Colonic mucosa (tissue), 4 donors: ENCODE data around the gene LAMP1. TPM values are rescaled to one million over a fixed set of nuclear protein-coding genes. Genes with fewer than 3 reads are reported as not detected.

Experiments
- DNase-seq: peaks from one replicate; pipeline ENCODE4 v3.0.0-alpha.2; 2020
- H3K27ac ChIP-seq: fragments of 200-600 bp; one replicate; pipeline ENCODE4 v1.8.0; 2021
- H3K27me3 ChIP-seq: fragments of 200-600 bp; one replicate; pipeline ENCODE4 v1.8.0; 2021
- H3K36me3 ChIP-seq: fragments of 200-600 bp; one replicate; pipeline ENCODE4 v1.8.0; 2021
- H3K4me1 ChIP-seq: fragments of 200-600 bp; one replicate; pipeline ENCODE4 v1.8.0; 2021; ENCODE audit warnings: mild to moderate bottlenecking
- H3K4me3 ChIP-seq: fragments of 200-600 bp; one replicate; pipeline ENCODE4 v1.8.0; 2021
- H3K9ac ChIP-seq, 2 donors: one replicate each; pipeline ENCODE4 v1.7.0; 2013; ENCODE audit warnings: control low read depth in 2 of 2, low read depth in 2 of 2, low read length in 2 of 2
- H3K9me3 ChIP-seq: fragments of 200-600 bp; one replicate; pipeline ENCODE4 v1.8.0; 2021
- intact Hi-C: fragments of 100-400 bp; cut with DNase I; formaldehyde crosslinking; loops from one replicate; pipeline ENCODE4 v1.14.1; 2022
- total RNA-seq, 2 donors: library from RNA; stranded (reverse); fragmentation: NEBNext Ultra II Directional in 1 of 2; extraction: Animal tissue kit (Norgen Biotek cat#: 25700) in 1 of 2; gene quantifications; one replicate each; pipeline ENCODE4 v1.2.1, GENCODE V29; 2021
- TF ChIP-seq, protein P1 (sequence below): fragments of 200-600 bp; IDR thresholded peaks from one replicate; pipeline ENCODE4 v1.8.0; 2022; ENCODE audit warnings: antibody characterized with exemption, mild to moderate bottlenecking
- donor health status: healthy.
- donor health status: DM: no; HTN: no; CAD: no.
- donor health status: DM: no; HTN: no; CAD: no.

Gene LAMP1
- total RNA-seq, 2 donors from 2014 or later, result 184 to 226 TPM

DNA sequence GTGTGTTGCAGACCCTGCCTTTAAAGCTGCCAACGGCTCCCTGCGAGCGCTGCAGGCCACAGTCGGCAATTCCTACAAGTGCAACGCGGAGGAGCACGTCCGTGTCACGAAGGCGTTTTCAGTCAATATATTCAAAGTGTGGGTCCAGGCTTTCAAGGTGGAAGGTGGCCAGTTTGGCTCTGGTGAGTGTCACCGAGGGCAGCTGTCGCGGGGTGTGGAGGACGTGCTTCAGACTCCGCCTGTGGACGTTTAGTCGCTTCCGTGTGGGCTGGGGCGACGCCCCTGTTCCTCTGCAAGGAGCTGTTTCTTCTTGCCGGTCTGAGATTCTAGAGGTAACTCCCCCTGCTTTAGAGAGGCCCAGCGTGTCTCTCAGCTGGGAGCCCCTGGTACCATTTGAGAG lies 24.5 kb downstream of the LAMP1 start:
- TF ChIP-seq, protein P1, sequence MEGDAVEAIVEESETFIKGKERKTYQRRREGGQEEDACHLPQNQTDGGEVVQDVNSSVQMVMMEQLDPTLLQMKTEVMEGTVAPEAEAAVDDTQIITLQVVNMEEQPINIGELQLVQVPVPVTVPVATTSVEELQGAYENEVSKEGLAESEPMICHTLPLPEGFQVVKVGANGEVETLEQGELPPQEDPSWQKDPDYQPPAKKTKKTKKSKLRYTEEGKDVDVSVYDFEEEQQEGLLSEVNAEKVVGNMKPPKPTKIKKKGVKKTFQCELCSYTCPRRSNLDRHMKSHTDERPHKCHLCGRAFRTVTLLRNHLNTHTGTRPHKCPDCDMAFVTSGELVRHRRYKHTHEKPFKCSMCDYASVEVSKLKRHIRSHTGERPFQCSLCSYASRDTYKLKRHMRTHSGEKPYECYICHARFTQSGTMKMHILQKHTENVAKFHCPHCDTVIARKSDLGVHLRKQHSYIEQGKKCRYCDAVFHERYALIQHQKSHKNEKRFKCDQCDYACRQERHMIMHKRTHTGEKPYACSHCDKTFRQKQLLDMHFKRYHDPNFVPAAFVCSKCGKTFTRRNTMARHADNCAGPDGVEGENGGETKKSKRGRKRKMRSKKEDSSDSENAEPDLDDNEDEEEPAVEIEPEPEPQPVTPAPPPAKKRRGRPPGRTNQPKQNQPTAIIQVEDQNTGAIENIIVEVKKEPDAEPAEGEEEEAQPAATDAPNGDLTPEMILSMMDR, result no peak
- no peaks in the 10 kb centered on the region for H3K9me3 ChIP-seq
- no peak for DNase-seq
- no peaks in the 10 kb centered on the region for H3K4me1 ChIP-seq
- H3K4me3 ChIP-seq, result no peak overlapping the region
- no peak overlapping the region for H3K9ac ChIP-seq
- H3K36me3 ChIP-seq, result peaks cover 11% of the 10 kb centered on the region
- no peaks in the 10 kb centered on the region for H3K27me3 ChIP-seq
- intact Hi-C loops, result no loop called here
- no peak overlapping the region for H3K27ac ChIP-seq

DNA sequence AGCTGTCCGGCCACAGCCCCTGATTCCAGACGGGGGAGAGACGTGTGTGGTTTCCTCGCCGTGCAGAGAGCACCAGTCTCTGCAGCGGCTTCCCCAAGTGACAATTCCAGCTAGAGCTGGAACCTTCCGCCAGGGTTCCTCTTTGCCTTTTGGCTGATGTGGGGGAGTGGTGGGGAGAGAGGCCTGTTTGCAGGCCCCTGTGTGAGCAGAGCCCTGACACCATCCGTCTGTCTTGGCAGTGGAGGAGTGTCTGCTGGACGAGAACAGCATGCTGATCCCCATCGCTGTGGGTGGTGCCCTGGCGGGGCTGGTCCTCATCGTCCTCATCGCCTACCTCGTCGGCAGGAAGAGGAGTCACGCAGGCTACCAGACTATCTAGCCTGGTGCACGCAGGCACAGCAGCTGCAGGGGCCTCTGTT lies 25.0 kb downstream of the LAMP1 start:
- H3K4me3 ChIP-seq, result no peak overlapping the region
- DNase-seq, result no peak
- TF ChIP-seq, protein P1, result no peak
- peaks cover 11% of the 10 kb centered on the region for H3K36me3 ChIP-seq
- intact Hi-C loops, result no loop called here
- no peaks in the 10 kb centered on the region for H3K9me3 ChIP-seq
- no peak overlapping the region for H3K9ac ChIP-seq
- no peaks in the 10 kb centered on the region for H3K27me3 ChIP-seq
- no peaks in the 10 kb centered on the region for H3K4me1 ChIP-seq
- H3K27ac ChIP-seq, result no peak overlapping the region

- no peak for DNase-seq
- TF ChIP-seq, protein P1, result no peak
- intact Hi-C loops, result no loop called here
- H3K9ac ChIP-seq, result no peak overlapping the region
- no peaks in the 10 kb centered on the region for H3K9me3 ChIP-seq
- H3K27me3 ChIP-seq, result no peaks in the 10 kb centered on the region
- H3K27ac ChIP-seq, result no peak overlapping the region
- peaks cover 11% of the 10 kb centered on the region for H3K36me3 ChIP-seq
- no peak overlapping the region for H3K4me3 ChIP-seq
- H3K4me1 ChIP-seq, result no peaks in the 10 kb centered on the region
Observed at GRCh38 chr13:113322890-113323651, 26.0 kb downstream of the LAMP1 start.

- no peaks in the 10 kb centered on the region for H3K4me1 ChIP-seq
- no peak overlapping the region for H3K9ac ChIP-seq
- no peak for DNase-seq
- no peak overlapping the region for H3K4me3 ChIP-seq
- H3K36me3 ChIP-seq, result peaks cover 11% of the 10 kb centered on the region
- no peaks in the 10 kb centered on the region for H3K27me3 ChIP-seq
- intact Hi-C loops, result no loop called here
- no peaks in the 10 kb centered on the region for H3K9me3 ChIP-seq
- TF ChIP-seq, protein P1, result no peak
- no peak overlapping the region for H3K27ac ChIP-seq
Observed at GRCh38 chr13:113323869-113324268, 26.8 kb downstream of the LAMP1 start.

- Histone ChIP-seq H3K9ac (no peak overlapping the region), H3K27me3 (no peaks in the 10 kb centered on the region), H3K9me3 (no peaks in the 10 kb centered on the region), H3K4me3 (no peak overlapping the region), H3K36me3 (peaks cover 11% of the 10 kb centered on the region), H3K4me1 (no peaks in the 10 kb centered on the region), H3K27ac (no peak overlapping the region)
- DNase-seq, result no peak
- intact Hi-C loops, result no loop called here
- TF ChIP-seq, protein P1, result no peak
Observed at GRCh38 chr13:113324398-113324797, 27.4 kb downstream of the LAMP1 start.
